DMS153 treated with DMSO at 0.1 percent for 48 hours (cell line): Measurements from ENCODE around the gene PTPN4.
"Not testable (repeated sequence)": the region's sequence is repeated elsewhere in the genome, so short reads cannot be mapped to it uniquely, and the experiment has no call there.

Source experiments
- DNase-seq: peaks from one replicate; lab custom pipeline; 2025; ENCODE audit not compliant: unreplicated experiment; lab: John Stamatoyannopoulos, UW

PTPN4 gene

DNA sequence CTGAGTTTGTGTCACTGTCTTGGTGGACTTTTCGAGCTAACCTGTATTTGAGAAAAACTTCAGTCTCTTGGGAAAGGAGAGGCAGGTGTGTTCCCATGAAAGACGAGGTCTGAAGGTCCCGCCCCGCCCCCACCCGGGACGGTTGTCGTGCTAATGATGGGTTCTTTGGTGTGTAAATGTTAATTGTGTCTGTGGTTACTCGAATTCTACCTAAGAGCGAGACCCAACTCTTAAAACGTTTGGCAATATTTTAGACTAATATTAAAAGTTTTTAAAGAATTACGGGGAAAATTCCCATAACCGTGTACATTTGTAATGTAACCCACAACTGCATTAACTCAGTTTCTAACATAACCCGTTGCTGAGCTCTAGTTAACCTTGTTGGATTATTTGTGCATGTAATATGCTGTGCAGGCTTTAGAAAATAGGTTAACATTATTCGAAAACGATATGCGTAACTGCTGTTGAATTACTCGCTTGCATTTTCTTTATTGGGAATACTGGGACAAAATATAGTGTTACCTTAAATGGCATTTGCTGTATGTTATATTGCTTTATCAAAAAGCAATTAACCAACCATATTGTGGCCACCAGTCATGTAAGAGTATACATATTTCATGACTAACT is 254.0 kb downstream of the PTPN4 start:
- DNase-seq, result no peak

DNA sequence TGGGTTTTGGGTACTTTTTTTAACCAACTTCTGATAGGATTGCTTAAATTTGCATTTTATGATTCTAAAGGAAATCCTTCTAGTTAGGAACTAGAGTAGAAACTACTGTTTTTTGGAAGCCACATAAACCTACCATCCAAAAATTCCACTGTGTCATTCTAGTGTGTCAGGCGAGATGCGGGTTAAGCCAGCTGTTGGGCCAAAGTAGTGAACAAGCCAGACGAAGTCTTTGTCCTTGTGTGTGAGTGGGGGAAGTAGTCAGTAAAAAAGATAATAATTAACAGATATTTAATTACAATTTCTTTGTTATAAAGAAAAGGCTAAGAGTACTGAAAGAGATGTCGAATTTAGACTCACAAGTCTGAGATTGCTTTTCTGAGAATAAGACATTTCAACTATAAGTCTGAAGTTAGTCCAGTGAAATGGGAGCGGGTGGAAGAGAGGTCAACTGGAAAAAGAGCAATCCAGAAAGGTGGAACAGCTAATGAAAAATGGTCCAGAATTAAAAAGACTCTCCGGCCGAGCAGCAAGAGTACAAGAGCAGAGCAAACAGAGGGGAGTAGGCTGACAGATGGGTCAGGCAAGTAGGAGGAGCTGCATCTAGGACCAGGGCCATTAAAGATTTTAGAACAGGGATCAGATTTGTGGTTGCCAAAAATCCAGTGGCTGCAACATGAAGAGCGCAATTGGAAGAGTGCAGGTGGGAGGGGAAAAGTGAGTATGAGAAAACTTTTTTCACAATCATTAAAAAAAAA is 254.7 kb downstream of the PTPN4 start:
- no peak for DNase-seq

DNA sequence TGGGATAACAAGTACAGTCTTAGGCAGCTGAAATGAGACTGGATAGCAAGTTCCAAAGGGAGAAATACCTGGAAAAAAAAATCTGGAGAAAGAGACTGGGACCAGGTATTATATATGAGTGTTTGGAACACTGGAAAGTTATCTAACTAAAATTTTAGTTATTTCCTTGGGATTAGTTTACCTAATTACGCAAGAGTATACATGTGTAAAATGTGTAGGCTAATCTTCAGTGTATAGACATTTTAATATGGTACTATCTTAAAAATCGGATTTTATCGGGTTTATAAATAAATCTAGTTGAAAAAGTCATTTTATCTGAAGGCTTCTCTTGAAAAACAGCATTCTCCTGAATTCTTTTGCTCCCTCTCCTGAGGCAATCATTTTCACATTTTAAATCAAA is 257.1 kb downstream of the PTPN4 start:
- DNase-seq, result no peak

DNA sequence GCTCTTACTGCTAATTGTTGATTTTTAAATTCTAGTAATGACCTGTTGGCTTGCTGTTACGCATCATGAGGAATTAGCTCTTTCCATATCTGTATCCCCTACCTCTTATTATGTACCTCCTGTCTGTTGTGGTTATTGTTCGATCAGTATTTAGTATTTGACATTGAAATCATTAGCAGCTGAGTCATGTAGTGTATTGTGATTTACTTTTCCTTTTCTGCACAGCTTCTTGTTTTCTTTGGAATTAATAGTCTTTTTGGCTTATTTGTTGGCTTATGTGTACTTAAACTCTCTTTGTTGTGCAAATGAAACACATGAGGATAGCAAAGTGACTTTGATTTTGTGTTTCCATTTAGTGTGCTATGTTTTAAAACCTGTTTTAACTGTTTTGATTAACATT is 257.5 kb downstream of the PTPN4 start:
- DNase-seq, result no peak

DNA sequence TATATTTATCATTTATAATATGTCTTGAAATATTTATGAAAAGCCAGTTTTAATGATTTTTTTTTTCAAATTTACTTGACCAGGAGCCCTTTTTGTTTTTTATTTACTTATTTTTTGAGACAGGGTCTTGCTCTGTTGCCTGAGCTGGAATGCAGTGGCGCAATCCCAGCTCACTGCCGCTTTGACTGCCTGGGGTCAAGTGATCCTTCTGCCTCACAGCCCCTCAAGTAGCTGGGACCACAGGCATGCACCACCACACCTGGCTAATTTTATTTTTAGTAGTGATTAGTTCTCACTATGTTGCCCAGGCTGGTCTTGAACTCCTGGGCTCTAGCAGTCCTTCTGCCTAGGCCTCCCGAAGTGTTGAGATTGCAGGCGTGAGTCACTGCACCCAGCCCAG is 258.8 kb downstream of the PTPN4 start:
- no peak for DNase-seq

DNA sequence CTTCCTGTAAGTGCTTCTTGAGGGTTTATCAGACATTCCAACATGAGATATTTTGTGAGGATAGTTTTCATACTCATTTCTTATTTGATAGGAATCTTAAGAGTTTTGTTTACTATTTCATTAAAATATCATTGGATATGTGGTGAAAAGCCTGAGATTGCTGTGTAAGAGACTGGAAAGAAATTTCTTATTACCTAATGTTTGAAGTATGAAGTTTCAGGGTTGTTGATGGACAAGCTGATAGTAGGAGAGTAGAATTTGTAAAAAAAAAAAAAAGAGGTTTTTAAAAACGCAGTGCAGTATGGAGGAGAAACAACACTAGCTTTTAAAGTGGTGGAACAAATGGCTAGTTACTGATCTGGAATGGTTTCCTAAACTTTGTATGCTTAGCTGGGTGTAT is 260.8 kb downstream of the PTPN4 start:
- DNase-seq, result no peak

DNA sequence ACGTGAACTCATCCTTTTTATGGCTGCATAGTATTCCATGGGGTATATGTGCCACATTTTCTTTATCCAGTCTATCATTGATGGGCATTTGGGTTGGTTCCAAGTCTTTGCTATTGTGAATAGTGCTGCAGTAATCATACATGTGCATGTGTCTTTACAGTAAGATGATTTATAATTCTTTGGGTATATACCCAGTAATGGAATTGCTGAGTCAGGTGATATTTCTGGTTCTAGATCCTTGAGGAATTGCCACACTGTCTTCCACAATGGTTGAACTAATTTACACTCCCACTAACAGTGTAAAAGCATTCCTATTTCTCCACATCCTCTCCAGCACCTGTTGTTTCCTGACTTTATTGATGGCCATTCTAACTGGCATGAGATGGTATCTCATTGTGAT is 262.8 kb downstream of the PTPN4 start:
- not testable (repeated sequence) for DNase-seq

DNA sequence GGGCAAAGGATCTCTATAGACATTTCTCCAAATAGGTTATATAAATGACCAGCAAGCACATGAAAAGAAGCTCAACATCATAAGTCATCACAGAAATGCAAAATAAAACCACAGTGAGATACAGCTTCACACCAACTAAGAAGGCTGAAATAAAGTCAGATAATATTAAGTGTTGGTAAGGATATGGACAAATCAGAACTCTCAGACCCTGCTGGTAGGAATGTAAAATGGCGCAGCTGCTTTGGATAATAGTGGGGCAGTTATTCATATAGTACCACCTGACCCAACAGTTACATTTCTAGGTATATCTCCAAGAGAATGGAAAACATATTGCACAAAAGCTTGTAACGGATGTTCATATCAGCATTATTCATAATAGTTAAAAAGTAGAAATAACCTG is 267.2 kb downstream of the PTPN4 start:
- no peak for DNase-seq

DNA sequence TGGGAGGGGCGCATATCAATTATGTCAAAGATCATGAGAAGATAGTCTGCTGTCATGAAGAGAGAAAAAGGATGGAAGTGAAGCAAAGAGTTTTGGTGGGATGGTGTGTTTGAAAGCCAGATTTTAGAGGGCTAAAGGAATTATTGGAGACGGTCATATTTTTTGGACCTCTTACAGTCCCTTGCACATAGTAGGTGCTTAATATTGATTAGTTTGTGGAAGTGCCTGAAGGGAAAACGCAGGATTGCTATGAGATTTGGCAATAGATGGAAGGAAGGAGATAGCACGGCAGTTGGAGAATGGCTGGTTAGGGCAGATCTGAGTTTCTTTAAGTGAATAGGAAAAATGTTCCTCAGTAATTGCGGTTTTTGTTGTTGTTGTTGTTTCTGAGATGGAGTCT is 269.1 kb downstream of the PTPN4 start:
- DNase-seq, result no peak

DNA sequence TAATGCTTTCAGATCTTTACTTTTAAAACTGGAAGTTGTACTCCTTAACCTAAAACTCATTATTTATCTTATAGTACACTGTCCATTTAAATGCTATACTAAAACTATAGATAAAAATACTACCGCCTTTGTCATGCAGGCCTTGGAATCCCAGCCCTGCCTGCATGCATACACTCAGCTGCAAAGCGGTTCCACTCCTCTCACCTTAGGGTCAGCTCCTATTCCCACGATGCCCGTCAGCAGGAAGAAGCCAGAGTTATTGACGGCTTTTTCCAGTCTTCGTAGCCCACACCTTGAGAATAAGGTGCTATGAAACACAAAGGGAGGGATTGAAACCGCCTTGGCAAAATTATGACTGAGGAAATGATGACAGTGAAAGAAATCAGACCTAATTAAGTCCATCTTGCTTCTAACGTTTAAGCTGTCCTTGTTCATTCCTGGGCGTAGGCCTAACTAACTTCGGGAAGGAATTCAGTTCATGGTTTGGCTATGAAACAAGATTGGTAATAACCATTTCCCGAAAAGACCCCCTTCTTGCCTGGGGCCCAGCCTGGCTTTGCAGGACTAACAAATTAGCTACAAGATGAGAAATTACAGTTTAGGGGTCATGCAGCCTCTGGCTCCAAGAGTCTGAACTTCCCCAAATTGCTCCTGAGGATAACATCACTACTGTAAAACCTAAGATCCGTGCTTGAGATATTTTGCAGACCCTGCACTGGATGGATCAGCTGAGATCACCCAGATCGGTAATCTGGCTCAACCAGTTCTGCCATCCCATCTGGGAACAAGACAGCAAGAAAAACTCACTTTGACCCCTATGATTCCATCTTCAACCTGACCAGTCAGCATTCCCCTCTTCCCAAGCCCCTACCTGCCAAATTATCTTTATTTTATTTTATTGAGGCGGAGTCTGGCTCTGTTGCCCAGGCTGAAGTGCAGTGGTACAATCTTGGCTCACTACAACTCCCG is 270.2 kb downstream of the PTPN4 start:
- no peak for DNase-seq

DNA sequence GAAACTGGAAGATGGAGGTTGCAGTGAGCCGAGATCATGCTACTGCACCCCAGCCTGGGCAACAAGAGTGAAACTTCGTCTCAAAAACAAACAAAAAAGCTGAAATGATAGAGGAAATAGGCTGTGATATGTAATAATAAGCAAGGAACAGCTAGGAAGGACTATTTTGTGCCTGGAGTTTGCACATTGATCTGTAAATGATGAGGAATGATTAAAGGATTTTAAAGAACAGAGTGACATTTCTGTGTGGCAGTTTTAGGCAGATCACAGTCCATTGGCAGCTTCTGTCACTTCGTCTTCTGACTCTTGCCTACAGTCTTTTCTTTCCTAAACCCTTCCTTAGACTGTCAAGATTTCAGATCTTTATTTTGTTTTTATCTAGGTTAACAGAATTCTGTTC is 272.6 kb downstream of the PTPN4 start:
- no peak for DNase-seq
